CD14-positive monocyte (primary cell): ENCODE results near the gene GALK2. TPM values are rescaled to one million over a fixed set of nuclear protein-coding genes. Genes with fewer than 3 reads are reported as not detected.

Source experiments
- DNase-seq, 3 donors: peaks; one replicate each; pipeline ENCODE4 v3.0.0-alpha.2; 2011 to 2022
- H2AFZ ChIP-seq: 2 replicates; pipeline ENCODE4 v1.6.0; 2012; ENCODE audit warnings: mild to moderate bottlenecking, low read depth, low read length, inconsistent platforms; ENCODE audit not compliant: insufficient read depth, poor library complexity, severe bottlenecking
- H3K27ac ChIP-seq, 2 donors: 1 replicate in 1 of 2; 2 replicates in 1 of 2; pipeline ENCODE4 v1.5.1; 2012 to 2013; ENCODE audit warnings: low read length in 2 of 2, control low read depth in 1 of 2, inconsistent platforms in 1 of 2, low read depth in 1 of 2, mild to moderate bottlenecking in 1 of 2
- H3K27me3 ChIP-seq, 2 donors: one replicate each; pipeline versions ENCODE4 v1.6.0 to v1.6.1; 2011 to 2013; ENCODE audit warnings: low read length in 2 of 2; ENCODE audit not compliant: control insufficient read depth in 2 of 2, insufficient read depth in 2 of 2
- H3K36me3 ChIP-seq, 2 donors: replicated peaks in 1 of 2; 1 replicate in 1 of 2; 2 replicates in 1 of 2; pipeline versions ENCODE4 v1.5.1 to v1.6.1; 2012 to 2013; ENCODE audit warnings: low read length in 2 of 2, control low read depth in 1 of 2, inconsistent platforms in 1 of 2, mild to moderate bottlenecking in 1 of 2; ENCODE audit not compliant: insufficient read depth in 2 of 2, control insufficient read depth in 1 of 2
- H3K4me1 ChIP-seq, 2 donors: 1 replicate in 1 of 2; 2 replicates in 1 of 2; pipeline versions ENCODE4 v1.5.1 to v1.6.1; 2012 to 2013; ENCODE audit warnings: low read length in 2 of 2, control low read depth in 1 of 2, inconsistent platforms in 1 of 2, mild to moderate bottlenecking in 1 of 2, moderate library complexity in 1 of 2; ENCODE audit not compliant: insufficient read depth in 2 of 2, control insufficient read depth in 1 of 2
- H3K4me2 ChIP-seq: replicated peaks from 2 replicates; pipeline ENCODE3; 2012; ENCODE audit warnings: low read length, moderate library complexity, mild to moderate bottlenecking; ENCODE audit not compliant: poor library complexity, severe bottlenecking; ENCODE audit errors: extremely low read depth
- H3K4me3 ChIP-seq, 3 experiments: fragments of 200-600 bp in 1 of 3; sonication (generic) in 1 of 3; replicated peaks in 1 of 3; 1 replicate in 2 of 3; 2 replicates in 1 of 3; pipeline ENCODE4 v1.5.1; 2011 to 2013; ENCODE audit warnings: low read length in 3 of 3, mild to moderate bottlenecking in 3 of 3, control low read depth in 2 of 3, low read depth in 2 of 3, inconsistent platforms in 1 of 3, moderate library complexity in 1 of 3
- H3K79me2 ChIP-seq: 2 replicates; pipeline ENCODE4 v1.6.0; 2012; ENCODE audit warnings: mild to moderate bottlenecking, control low read depth, inconsistent platforms, low read length, moderate library complexity; ENCODE audit not compliant: insufficient read depth
- H3K9ac ChIP-seq: 2 replicates; pipeline ENCODE4 v1.6.0; 2017; ENCODE audit warnings: low read length, mild to moderate bottlenecking; ENCODE audit not compliant: insufficient read depth, poor library complexity, severe bottlenecking
- H3K9me3 ChIP-seq, 2 donors: replicated peaks in 1 of 2; 1 replicate in 1 of 2; 2 replicates in 1 of 2; pipeline versions ENCODE4 v1.5.1 to v1.6.1; 2012 to 2013; ENCODE audit warnings: low read length in 2 of 2, control low read depth in 1 of 2; ENCODE audit not compliant: control insufficient read depth in 1 of 2, insufficient read depth in 1 of 2
- H4K20me1 ChIP-seq: 2 replicates; pipeline ENCODE4 v1.6.0; 2012; ENCODE audit warnings: mild to moderate bottlenecking, low read length, control low read depth, moderate library complexity; ENCODE audit not compliant: insufficient read depth
- H3K27ac Mint-ChIP-seq, 7 donors: one replicate each; pipeline ENCODE4 v1.8.0; 2020; ENCODE audit warnings: mild to moderate bottlenecking in 7 of 7, mixed read lengths in 7 of 7, moderate library complexity in 6 of 7, inconsistent platforms in 2 of 7
- H3K27me3 Mint-ChIP-seq, 3 donors: one replicate each; pipeline ENCODE4 v1.8.0; 2021 to 2022; ENCODE audit warnings: low read depth in 3 of 3, mild to moderate bottlenecking in 3 of 3, mixed read lengths in 3 of 3, moderate library complexity in 3 of 3, inconsistent platforms in 1 of 3
- H3K36me3 Mint-ChIP-seq, 2 donors: one replicate each; pipeline ENCODE4 v1.8.0; 2020; ENCODE audit warnings: mixed read lengths in 2 of 2, inconsistent platforms in 1 of 2, mild to moderate bottlenecking in 1 of 2
- H3K4me1 Mint-ChIP-seq: one replicate; pipeline ENCODE4 v1.8.0; 2020; ENCODE audit warnings: mild to moderate bottlenecking, mixed read lengths
- H3K4me3 Mint-ChIP-seq, 2 donors: one replicate each; pipeline ENCODE4 v1.8.0; 2020; ENCODE audit warnings: mild to moderate bottlenecking in 2 of 2, mixed read lengths in 2 of 2, moderate library complexity in 1 of 2
- H3K9me3 Mint-ChIP-seq, 7 donors: one replicate each; pipeline ENCODE4 v1.8.0; 2020 to 2022; ENCODE audit warnings: mixed read lengths in 7 of 7, mild to moderate bottlenecking in 6 of 7, moderate library complexity in 6 of 7, inconsistent platforms in 2 of 7
- WGBS: methylation state at CpG from one replicate; pipeline ENCODE4 v1.1.5; 2013; ENCODE audit warnings: missing lambda C conversion rate; ENCODE audit not compliant: insufficient coverage; 5-methylcytosine and 5-hydroxymethylcytosine counted together
- intact Hi-C, 2 donors: fragments of 100-400 bp; cut with micrococcal nuclease; formaldehyde crosslinking; loops; one replicate each; pipeline versions ENCODE4 v1.15.0 to v1.15.1; 2023
- polyA plus RNA-seq, 3 donors: library from polyadenylated mRNA; depleted of rRNA in 1 of 3; unstranded in 2 of 3; stranded (reverse) in 1 of 3; fragments of 300-500 nt in 2 of 3; fragments of >200 nt in 1 of 3; fragmentation: Illumina TruSeq in 2 of 3; gene quantifications; 1 replicate in 2 of 3; 2 replicates in 1 of 3; pipeline ENCODE4 v1.2.3, GENCODE V29; 2012 to 2021
- TF ChIP-seq, protein P1 (sequence below): fragments of 200-600 bp; IDR thresholded peaks from one replicate; pipeline ENCODE4 v1.8.0; 2022; ENCODE audit warnings: antibody characterized with exemption, mild to moderate bottlenecking

Gene GALK2
- polyA plus RNA-seq, 3 donors = 14.2 to 16.9 (median 14.5) TPM

DNA sequence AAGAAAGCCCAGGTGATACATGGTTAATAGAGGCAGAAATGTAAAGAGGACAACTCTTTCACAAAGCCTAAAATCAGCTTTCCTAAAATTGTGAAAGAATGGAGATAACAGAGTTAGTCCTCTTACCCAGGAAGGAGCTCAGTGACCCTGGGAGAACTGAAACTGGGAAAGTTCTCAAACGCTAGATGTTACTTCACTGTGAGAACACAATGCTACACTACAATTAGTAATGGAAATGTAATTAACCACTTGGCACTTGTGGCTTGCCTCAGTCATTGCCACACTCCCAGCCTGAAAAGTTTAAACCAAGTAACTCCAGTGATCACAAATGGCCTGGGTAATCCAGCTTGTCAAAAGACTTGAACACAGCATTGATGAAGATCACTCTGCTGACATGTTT is 150.3 kb downstream of the GALK2 start:
- Histone ChIP-seq H3K27ac (peak overlapping the region in 1 of 2 donors; percentile 58), H3K9me3 (no peaks in the 10 kb centered on the region), H3K4me2 (no peak overlapping the region), H2AFZ (no peak overlapping the region), H3K4me1 (peaks cover 19 to 20% of the 10 kb centered on the region in 2 donors), H3K79me2 (no peaks in the 10 kb centered on the region), H3K36me3 (peaks cover 5 to 47% of the 10 kb centered on the region in 2 donors), H4K20me1 (no peaks in the 10 kb centered on the region), H3K27me3 (no peaks in the 10 kb centered on the region), H3K4me3 (no peak overlapping the region), H3K9ac (no peak overlapping the region)
- Mint-ChIP-seq H3K4me3 (no peak overlapping the region), H3K9me3 (peaks cover 0 to 4% (median 1%) of the 10 kb centered on the region in 7 donors), H3K36me3 (peaks cover 45 to 49% of the 10 kb centered on the region in 2 donors), H3K27ac (peak overlapping the region in 5 of 7 donors; percentile 11 to 64 (median 50)), H3K4me1 (peaks cover 20% of the 10 kb centered on the region), H3K27me3 (no peaks in the 10 kb centered on the region)
- TF ChIP-seq, protein P1, sequence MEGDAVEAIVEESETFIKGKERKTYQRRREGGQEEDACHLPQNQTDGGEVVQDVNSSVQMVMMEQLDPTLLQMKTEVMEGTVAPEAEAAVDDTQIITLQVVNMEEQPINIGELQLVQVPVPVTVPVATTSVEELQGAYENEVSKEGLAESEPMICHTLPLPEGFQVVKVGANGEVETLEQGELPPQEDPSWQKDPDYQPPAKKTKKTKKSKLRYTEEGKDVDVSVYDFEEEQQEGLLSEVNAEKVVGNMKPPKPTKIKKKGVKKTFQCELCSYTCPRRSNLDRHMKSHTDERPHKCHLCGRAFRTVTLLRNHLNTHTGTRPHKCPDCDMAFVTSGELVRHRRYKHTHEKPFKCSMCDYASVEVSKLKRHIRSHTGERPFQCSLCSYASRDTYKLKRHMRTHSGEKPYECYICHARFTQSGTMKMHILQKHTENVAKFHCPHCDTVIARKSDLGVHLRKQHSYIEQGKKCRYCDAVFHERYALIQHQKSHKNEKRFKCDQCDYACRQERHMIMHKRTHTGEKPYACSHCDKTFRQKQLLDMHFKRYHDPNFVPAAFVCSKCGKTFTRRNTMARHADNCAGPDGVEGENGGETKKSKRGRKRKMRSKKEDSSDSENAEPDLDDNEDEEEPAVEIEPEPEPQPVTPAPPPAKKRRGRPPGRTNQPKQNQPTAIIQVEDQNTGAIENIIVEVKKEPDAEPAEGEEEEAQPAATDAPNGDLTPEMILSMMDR = no peak
- peak in 1 of 3 donors; percentile 60 for DNase-seq
- no CpG with 5 or more reads among the region's 1 CpG for WGBS
- intact Hi-C loops = no loop called here

DNA sequence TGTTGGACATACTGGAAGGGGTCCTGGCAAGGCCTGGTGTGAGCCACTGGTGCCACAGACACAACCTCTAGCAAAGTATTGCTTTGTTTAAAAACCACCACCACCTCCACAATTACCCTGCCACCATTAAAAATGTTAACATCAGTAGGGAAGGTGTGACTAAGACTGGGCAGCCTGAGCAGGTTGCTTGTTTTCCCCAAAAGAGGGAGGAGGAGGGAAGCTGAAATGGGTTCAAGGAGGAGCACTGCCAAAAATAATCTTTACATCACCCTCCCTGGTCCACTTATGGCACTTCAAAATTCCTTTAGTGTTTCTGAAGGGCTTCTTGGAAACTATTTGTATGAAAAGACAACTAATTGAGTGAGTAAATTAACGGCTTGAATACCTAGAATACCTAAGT is 153.2 kb downstream of the GALK2 start:
- peaks cover 13 to 57% of the 10 kb centered on the region in 2 donors for H3K36me3 ChIP-seq
- no peak overlapping the region for H3K27ac Mint-ChIP-seq
- H3K27ac ChIP-seq = no peak overlapping the region
- no peaks in the 10 kb centered on the region for H3K27me3 Mint-ChIP-seq
- TF ChIP-seq, protein P1 = no peak
- peaks cover 51 to 52% of the 10 kb centered on the region in 2 donors for H3K36me3 Mint-ChIP-seq
- no peaks in the 10 kb centered on the region for H3K9me3 ChIP-seq
- H3K9ac ChIP-seq = no peak overlapping the region
- WGBS = no CpG with 5 or more reads among the region's 1 CpG
- H4K20me1 ChIP-seq = no peaks in the 10 kb centered on the region
- no peak overlapping the region for H3K4me2 ChIP-seq
- H3K27me3 ChIP-seq = no peaks in the 10 kb centered on the region
- intact Hi-C loops = no loop called here
- no peak overlapping the region for H3K4me3 Mint-ChIP-seq
- H2AFZ ChIP-seq = no peak overlapping the region
- H3K79me2 ChIP-seq = no peaks in the 10 kb centered on the region
- H3K9me3 Mint-ChIP-seq = peaks cover 0 to 2% (median 0%) of the 10 kb centered on the region in 7 donors
- peaks cover 19 to 20% of the 10 kb centered on the region in 2 donors for H3K4me1 ChIP-seq
- no peak for DNase-seq
- H3K4me1 Mint-ChIP-seq = peaks cover 20% of the 10 kb centered on the region
- no peak overlapping the region for H3K4me3 ChIP-seq
